Adipocyte (in vitro differentiated cells): ENCODE measurements around the gene FAM219B.
"Not testable (repeated sequence)": the region's sequence is repeated elsewhere in the genome, so short reads cannot be mapped to it uniquely, and the experiment has no call there.

Experiments
- DNase-seq: peaks from one replicate; pipeline ENCODE4 v3.0.0-alpha.2; 2015; ENCODE audit warnings: low read depth
- H3K27me3 ChIP-seq: replicated peaks from 2 replicates; pipeline ENCODE4 v1.7.0; 2013; ENCODE audit warnings: mild to moderate bottlenecking, low read length, moderate library complexity; ENCODE audit not compliant: control insufficient read depth, insufficient read depth
- H3K36me3 ChIP-seq: 2 replicates; pipeline ENCODE4 v1.7.0; 2013; ENCODE audit warnings: low read length, mild to moderate bottlenecking, moderate library complexity; ENCODE audit not compliant: control insufficient read depth, insufficient read depth, severe bottlenecking
- H3K4me1 ChIP-seq: 2 replicates; pipeline ENCODE4 v1.7.0; 2013; ENCODE audit warnings: mild to moderate bottlenecking, low read length, moderate library complexity; ENCODE audit not compliant: control insufficient read depth, insufficient read depth
- H3K4me3 ChIP-seq: 2 replicates; pipeline ENCODE4 v1.7.0; 2013; ENCODE audit warnings: mild to moderate bottlenecking, low read length, moderate library complexity
- H3K9ac ChIP-seq: 2 replicates; pipeline ENCODE4 v1.7.0; 2013; ENCODE audit warnings: mild to moderate bottlenecking, low read length, moderate library complexity
- H3K9me3 ChIP-seq: 2 replicates; pipeline ENCODE4 v1.7.0; 2013; ENCODE audit warnings: mild to moderate bottlenecking, low read length, moderate library complexity; ENCODE audit not compliant: control insufficient read depth

Gene FAM219B

DNA sequence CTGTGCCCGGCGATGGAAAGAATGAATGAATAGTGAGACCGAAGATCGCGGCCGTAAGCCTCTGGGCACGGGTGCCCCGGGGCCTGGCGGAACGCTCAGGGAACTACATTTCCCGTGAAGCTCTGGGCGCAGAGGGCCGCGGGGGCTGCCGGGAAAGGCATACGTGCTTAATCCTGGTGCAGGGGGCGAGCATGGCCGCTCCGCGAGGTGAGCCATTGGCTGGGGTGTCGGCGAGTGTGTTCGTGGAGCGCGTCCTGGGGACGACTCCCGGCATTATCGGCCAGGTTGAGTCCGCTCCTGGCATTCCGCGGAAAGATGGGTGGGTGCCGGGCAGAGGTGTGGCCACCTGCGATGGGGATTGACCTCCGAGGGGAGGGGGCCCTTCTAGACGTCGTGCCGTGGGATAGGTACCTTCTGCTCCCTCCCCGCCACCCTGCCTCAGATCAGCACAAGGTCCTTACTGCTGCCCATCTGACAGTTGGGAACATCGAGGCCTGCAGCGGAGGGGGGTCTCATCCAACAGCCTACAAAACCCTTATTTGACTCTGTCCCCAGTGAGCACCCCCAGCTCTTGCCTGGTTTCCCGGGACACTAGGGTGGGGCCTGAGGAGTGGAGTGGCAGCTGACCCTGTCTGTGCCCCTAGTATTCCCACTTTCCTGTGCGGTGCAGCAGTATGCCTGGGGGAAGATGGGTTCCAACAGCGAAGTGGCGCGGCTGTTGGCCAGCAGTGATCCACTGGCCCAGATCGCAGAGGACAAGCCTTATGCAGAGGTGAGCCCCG, 16.6 kb downstream of the FAM219B start, which contains the start of gene MPI:
TSS of gene MPI (plus strand) at position 160 of the 782 bp plus-strand sequence. CDS start at position 192, 32 bp downstream.
- no peaks in the 10 kb centered on the region for H3K27me3 ChIP-seq
- H3K4me3 ChIP-seq = peak within 1 kb of the TSS; percentile 92
- H3K36me3 ChIP-seq = peaks cover 15% of the 10 kb centered on the region
- peak; percentile 95 for DNase-seq
- H3K9me3 ChIP-seq = no peaks in the 10 kb centered on the region
- H3K4me1 ChIP-seq = peaks cover 18% of the 10 kb centered on the region
- H3K9ac ChIP-seq = peak within 1 kb of the TSS; percentile 92

DNA sequence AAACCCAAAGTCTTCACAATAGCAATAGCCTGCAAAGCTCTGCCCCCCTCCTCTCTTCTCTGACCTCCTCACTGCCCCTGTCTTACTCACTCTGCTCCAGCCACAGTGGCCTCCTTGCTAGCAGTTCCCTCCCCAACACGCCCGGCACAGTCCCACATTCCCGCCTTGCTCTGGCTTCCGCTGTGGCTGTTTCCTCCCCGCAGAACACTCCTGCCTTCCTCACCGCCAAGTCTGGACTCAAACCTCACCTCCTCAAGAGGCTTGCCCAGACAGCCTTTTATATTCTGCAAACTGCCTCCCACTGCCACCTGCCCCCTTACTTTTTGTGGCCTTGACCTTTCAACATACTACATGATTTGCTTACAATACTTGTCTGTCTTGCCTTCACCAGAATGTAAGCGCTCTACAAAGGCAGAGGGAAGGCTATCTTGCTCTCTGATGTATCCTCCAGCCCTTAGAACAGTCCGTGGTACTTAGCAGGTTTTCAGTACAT, 17.2 kb downstream of the FAM219B start:
- Histone ChIP-seq H3K9me3 (no peaks in the 10 kb centered on the region), H3K4me1 (peaks cover 23% of the 10 kb centered on the region), H3K9ac (peak overlapping the region; percentile 92), H3K4me3 (peak overlapping the region; percentile 92), H3K36me3 (peaks cover 15% of the 10 kb centered on the region), H3K27me3 (no peaks in the 10 kb centered on the region)
- peak; percentile 10 for DNase-seq

DNA sequence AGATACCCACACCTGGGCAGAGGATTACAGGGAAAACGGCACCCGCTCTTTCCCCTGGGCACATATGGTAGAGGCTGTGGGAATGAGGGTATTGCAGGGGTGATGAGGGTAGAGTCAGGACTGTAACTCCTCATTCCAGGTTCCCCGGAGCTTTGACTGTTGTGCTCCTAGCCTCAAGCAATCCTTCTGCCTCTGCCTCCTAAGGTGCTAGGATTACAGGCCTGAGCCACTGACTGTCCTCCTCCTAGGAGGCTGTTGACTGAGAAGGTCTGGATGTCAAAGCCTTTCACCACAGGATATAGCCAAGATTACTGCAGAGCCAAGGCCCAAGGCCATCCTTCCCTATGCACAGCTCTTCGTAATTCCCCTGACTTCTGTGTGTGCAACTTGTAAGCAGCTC, 17.9 kb downstream of the FAM219B start:
- Histone ChIP-seq H3K4me3 (no peak overlapping the region), H3K27me3 (no peaks in the 10 kb centered on the region), H3K9me3 (no peaks in the 10 kb centered on the region), H3K4me1 (peaks cover 23% of the 10 kb centered on the region), H3K36me3 (peaks cover 15% of the 10 kb centered on the region), H3K9ac (peak overlapping the region; percentile 92)
- no peak for DNase-seq

DNA sequence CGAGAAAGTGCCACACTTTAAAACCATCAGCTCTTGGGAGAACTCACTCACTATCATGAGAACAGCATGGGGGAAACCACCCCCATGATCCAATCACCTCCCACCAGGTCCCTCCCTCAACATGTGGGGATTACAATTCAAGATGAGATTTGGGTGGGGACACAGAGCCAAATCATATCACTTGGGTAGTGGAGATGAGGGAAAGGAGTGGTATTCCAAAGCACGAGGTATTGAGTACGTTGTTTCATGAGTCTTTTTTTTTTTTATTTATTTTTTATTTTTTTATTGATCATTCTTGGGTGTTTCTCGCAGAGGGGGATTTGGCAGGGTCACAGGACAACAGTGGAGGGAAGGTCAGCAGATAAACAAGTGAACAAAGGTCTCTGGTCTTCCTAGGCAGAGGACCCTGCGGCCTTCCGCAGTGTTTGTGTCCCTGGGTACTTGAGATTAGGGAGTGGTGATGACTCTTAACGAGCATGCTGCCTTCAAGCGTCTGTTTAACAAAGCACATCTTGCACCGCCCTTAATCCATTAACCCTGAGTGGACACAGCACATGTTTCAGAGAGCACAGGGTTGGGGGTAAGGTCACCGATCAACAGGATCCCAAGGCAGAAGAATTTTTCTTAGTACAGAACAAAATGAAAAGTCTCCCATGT, 19.0 kb downstream of the FAM219B start:
- not testable (repeated sequence) for H3K9me3 ChIP-seq, H3K27me3 ChIP-seq, H3K4me3 ChIP-seq, H3K9ac ChIP-seq, H3K36me3 ChIP-seq, DNase-seq
- H3K4me1 ChIP-seq = peaks cover 23% of the 10 kb centered on the region

DNA sequence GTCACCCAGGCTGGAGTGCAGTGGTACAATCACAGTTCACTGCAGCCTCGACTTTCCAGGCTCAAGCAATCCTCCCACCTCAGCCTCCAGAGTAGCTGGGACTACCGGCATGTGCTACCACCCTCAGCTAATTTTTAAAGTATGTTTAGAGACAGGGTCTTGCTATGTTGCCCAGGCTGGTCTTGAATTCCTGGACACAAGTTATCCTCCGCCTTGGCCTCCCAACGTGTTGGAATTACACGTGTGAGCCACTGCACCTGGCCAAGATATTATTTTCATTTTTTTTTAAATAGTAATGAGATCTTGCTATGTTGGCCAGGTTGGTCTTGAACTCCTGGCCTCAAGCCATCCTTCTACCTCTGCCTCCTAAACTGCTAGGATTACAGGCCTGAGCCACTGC, 21.2 kb downstream of the FAM219B start:
- no peaks in the 10 kb centered on the region for H3K9me3 ChIP-seq
- no peaks in the 10 kb centered on the region for H3K36me3 ChIP-seq
- H3K9ac ChIP-seq = no peak overlapping the region
- no peak for DNase-seq
- H3K4me3 ChIP-seq = no peak overlapping the region
- H3K4me1 ChIP-seq = peaks cover 16% of the 10 kb centered on the region
- H3K27me3 ChIP-seq = no peaks in the 10 kb centered on the region

DNA sequence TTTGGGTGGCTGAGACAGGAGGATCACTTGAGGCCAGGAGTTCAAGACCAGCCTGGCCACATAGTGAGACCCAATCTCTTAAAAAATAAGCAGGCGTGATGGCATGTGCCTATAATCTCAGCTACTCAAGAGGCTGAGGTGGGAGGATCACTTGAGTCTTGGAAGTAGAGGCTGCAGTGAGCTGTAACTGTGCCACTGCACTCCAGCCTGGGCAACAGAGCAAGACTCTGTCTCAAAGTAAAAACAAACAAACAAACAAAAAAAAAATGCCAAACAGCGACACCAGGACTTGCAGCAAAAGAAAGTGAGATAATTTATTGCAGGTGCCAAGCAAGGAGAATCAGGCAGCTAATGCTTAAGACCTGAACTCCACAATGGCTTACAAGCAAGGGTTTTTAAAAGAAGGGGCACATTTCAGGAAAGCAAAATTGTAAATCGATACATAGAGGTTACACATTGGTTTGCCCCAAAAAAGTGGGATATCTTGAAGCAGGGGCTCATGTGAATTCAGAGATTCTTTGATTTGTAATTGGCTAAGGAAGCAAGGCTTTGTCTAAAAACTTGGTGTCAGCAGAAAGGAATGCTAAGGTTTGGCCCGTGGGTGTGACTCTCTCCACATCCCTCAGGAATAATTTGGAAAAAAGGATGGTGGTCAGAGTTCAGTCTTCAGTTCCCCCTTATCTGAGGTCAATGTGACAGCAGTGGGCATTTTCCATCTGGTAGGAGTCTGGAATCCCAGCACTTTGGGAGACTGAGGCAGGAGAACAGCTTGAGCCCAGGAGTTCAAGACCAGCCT, 22.0 kb downstream of the FAM219B start:
- H3K4me1 ChIP-seq = peaks cover 13% of the 10 kb centered on the region

DNA sequence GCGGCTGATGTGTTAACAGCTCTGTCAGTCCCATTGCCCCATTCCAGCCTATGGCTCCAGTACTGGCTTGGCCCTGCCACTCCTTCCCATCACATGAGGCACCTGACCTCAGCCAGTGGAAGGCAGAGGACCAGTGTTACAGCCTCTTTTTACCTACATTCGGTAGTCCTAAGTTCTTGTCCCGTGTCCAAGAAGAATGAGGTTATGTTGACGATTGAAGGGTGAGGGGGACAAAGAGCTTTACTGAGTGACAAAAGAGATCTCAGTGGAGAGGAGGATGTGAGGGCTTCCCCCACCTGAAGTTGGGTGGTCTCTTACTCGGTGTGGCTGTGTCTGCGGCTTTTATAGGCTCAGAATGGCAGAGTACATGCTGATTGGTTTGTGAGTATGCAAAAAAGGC, 24.1 kb downstream of the FAM219B start:
- DNase-seq = no peak
- Histone ChIP-seq H3K9me3 (no peaks in the 10 kb centered on the region), H3K4me3 (no peak overlapping the region), H3K36me3 (no peaks in the 10 kb centered on the region), H3K4me1 (peaks cover 5% of the 10 kb centered on the region), H3K27me3 (no peaks in the 10 kb centered on the region), H3K9ac (no peak overlapping the region)

More for the DNA sequence above, 22.0 kb downstream of the FAM219B start:
- H3K27me3 ChIP-seq = no peaks in the 10 kb centered on the region
- no peaks in the 10 kb centered on the region for H3K9me3 ChIP-seq
- no peak overlapping the region for H3K9ac ChIP-seq
- no peaks in the 10 kb centered on the region for H3K36me3 ChIP-seq
- peak; percentile 22 for DNase-seq
- no peak overlapping the region for H3K4me3 ChIP-seq

DNA sequence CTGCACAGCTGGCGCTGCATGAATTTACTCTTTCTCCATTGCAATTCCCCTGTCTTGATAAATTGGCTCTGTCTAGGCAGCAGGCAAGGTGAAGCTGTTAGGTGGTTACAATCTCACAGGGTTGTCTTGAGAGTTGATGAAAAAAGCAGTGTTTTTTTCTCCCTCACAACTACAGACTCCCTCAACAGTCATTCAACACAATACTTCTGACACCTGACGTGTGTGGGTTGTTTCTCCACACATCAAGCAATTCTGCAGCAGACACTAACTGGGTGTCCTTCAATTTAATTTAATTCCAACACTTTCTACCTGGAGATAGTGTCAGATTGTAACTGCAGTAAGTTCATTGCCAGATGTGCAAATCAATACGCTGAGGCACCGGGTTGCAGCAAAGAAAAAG, 28.4 kb downstream of the FAM219B start:
- no peak for DNase-seq
- Histone ChIP-seq H3K27me3 (no peaks in the 10 kb centered on the region), H3K9me3 (no peaks in the 10 kb centered on the region), H3K4me3 (no peak overlapping the region), H3K36me3 (no peaks in the 10 kb centered on the region), H3K4me1 (peaks cover 4% of the 10 kb centered on the region), H3K9ac (no peak overlapping the region)

DNA sequence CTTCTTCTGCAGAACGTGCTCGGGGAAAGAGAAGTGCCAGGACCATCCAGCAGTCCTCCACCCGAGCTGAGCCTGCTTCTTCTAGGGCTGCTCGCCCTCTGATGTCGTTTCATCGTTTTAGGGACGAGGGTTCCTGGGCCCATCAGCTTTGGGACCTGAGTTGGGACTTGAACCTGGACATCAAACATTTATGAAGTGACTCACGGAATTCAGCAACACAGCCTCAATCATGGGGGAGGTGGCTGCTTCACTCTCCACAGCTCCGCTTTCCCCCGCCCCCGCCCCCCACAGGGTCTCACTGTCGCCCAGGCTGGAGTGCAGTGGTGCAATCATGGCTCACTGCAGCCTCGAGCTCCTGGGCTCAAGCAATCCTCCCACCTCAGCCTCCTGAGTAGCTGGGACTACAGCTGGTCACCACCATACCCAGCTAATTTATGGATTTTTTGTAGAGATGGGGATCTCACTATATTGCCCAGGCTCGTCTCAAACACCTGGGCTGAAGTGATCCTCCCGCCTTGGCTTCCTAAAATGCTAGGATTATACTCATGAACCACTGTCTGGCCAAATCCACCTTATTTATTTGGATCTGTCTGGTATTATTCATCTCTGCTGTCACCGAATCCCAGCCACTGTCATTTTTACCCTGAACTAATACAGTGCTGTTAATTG, 32.8 kb downstream of the FAM219B start:
- DNase-seq = peak; percentile 47
- Histone ChIP-seq H3K4me1 (peaks cover 33% of the 10 kb centered on the region), H3K4me3 (peak overlapping the region; percentile 97), H3K9ac (peak overlapping the region; percentile 65), H3K27me3 (no peaks in the 10 kb centered on the region), H3K36me3 (no peaks in the 10 kb centered on the region), H3K9me3 (no peaks in the 10 kb centered on the region)

DNA sequence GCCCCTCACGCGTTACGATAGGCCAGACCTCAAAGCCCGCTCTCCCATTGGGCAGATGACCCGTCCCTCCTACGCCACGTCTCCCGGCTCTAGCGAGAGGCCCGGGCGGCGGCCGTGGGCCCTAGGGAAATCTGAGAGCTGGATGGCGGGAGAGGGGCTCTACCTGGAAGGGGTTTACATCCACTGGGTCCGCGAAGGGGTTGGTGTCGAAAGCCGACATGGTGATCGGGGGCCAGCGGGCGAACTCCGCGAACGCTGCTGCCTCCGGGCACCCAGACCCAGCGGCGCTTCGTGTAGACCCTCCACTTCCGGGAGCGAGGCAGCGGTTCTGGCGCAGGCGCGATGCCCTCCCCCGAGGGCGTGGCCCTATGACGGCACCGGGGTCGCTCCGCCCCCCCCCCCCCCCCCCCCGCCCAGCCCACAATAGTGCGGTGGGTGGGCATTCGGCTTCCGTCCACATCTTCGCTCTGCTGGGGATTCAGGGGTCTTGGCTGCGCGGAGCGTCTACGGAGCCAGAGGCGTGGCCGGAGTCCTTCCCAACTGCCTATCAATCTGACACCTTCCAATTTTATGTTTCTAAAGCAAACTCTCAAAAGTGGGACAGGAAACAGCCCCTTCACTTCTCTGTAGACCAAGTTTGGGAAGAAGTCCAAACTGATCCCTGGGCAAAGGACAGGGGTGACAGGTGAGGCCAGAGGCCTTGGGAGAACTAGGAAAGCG, 33.5 kb downstream of the FAM219B start, which contains the start of gene SCAMP2:
TSS of gene SCAMP2 (minus strand) at position 330 of the 720 bp plus-strand sequence. CDS start at position 220, 110 bp downstream.
- DNase-seq = peak; percentile 97
- H3K27me3 ChIP-seq = no peaks in the 10 kb centered on the region
- no peaks in the 10 kb centered on the region for H3K9me3 ChIP-seq
- H3K4me1 ChIP-seq = peaks cover 33% of the 10 kb centered on the region
- H3K36me3 ChIP-seq = no peaks in the 10 kb centered on the region
- H3K4me3 ChIP-seq = peak within 1 kb of the TSS; percentile 97
- H3K9ac ChIP-seq = peak within 1 kb of the TSS; percentile 94
